ENCODE results near the gene IKZF4.

DNA sequence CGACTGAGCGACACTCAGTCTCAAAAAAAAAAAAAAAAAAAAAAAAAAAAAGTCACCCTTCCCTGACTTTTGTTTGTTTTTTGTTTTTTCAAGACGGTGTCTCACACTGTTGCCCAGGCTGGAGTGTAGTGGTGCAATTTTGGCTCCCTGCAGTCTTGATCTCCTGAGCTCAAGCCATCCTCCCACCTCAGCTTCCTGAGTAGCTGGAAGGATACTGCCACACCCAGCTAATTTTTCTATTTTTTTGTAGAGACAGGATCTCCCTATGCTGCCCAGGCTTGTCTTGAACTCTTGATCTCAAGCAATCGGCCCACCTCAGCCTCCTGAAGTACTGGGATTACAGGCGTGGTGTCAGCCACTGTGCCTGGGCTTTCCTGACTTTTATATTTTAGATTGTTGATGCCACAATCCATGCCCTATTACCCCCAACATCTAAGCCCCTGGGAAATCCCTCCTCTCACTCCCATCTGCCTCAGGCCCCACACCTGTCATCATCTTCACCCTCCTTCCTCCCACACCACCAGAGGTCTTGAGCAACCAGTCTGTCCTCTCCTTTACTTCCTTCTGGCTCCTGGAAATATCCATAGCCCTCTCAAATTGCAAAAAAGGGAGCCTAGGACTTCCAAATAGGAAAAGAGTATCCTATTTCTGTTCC, 7.8 kb downstream of the IKZF4 start:
- TF ChIP-seq NR2C2 (CRISPR knock-in tag; IDR thresholded peaks at IDR 0.05): no peak
- TF ChIP-seq, protein P1, sequence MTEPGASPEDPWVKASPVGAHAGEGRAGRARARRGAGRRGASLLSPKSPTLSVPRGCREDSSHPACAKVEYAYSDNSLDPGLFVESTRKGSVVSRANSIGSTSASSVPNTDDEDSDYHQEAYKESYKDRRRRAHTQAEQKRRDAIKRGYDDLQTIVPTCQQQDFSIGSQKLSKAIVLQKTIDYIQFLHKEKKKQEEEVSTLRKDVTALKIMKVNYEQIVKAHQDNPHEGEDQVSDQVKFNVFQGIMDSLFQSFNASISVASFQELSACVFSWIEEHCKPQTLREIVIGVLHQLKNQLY (CRISPR knock-in tag; IDR thresholded peaks at IDR 0.05): no peak
- TF ChIP-seq, protein P2, sequence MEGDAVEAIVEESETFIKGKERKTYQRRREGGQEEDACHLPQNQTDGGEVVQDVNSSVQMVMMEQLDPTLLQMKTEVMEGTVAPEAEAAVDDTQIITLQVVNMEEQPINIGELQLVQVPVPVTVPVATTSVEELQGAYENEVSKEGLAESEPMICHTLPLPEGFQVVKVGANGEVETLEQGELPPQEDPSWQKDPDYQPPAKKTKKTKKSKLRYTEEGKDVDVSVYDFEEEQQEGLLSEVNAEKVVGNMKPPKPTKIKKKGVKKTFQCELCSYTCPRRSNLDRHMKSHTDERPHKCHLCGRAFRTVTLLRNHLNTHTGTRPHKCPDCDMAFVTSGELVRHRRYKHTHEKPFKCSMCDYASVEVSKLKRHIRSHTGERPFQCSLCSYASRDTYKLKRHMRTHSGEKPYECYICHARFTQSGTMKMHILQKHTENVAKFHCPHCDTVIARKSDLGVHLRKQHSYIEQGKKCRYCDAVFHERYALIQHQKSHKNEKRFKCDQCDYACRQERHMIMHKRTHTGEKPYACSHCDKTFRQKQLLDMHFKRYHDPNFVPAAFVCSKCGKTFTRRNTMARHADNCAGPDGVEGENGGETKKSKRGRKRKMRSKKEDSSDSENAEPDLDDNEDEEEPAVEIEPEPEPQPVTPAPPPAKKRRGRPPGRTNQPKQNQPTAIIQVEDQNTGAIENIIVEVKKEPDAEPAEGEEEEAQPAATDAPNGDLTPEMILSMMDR (IDR thresholded peaks at IDR 0.05): no peak
- no peak for TF ChIP-seq GABPB1 (CRISPR knock-in tag; IDR thresholded peaks at IDR 0.05)
- no peak for TF ChIP-seq FOXP1 (CRISPR knock-in tag; IDR thresholded peaks at IDR 0.05; ENCODE audit: borderline replicate concordance)
- TF ChIP-seq ZNF512 (CRISPR knock-in tag; IDR thresholded peaks at IDR 0.05; ENCODE audit: borderline replicate concordance): no peak
- TF ChIP-seq, protein P3, sequence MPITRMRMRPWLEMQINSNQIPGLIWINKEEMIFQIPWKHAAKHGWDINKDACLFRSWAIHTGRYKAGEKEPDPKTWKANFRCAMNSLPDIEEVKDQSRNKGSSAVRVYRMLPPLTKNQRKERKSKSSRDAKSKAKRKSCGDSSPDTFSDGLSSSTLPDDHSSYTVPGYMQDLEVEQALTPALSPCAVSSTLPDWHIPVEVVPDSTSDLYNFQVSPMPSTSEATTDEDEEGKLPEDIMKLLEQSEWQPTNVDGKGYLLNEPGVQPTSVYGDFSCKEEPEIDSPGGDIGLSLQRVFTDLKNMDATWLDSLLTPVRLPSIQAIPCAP (CRISPR knock-in tag; IDR thresholded peaks at IDR 0.05): no peak
- TF ChIP-seq, protein P4, sequence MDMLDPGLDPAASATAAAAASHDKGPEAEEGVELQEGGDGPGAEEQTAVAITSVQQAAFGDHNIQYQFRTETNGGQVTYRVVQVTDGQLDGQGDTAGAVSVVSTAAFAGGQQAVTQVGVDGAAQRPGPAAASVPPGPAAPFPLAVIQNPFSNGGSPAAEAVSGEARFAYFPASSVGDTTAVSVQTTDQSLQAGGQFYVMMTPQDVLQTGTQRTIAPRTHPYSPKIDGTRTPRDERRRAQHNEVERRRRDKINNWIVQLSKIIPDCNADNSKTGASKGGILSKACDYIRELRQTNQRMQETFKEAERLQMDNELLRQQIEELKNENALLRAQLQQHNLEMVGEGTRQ (CRISPR knock-in tag; IDR thresholded peaks at IDR 0.05): no peak
- TF ChIP-seq NR3C1 (CRISPR knock-in tag; conservative IDR thresholded peaks at IDR 0.05; ENCODE audit: low read depth): no peak
- TF ChIP-seq NFYB (CRISPR knock-in tag; conservative IDR thresholded peaks at IDR 0.05; ENCODE audit: low read depth): no peak
- TF ChIP-seq, protein P5, sequence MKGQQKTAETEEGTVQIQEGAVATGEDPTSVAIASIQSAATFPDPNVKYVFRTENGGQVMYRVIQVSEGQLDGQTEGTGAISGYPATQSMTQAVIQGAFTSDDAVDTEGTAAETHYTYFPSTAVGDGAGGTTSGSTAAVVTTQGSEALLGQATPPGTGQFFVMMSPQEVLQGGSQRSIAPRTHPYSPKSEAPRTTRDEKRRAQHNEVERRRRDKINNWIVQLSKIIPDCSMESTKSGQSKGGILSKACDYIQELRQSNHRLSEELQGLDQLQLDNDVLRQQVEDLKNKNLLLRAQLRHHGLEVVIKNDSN (CRISPR knock-in tag; IDR thresholded peaks at IDR 0.05): no peak

Measured in WTC11 (cell line).